GM18907 (cell line): ENCODE measurements around the gene PIGL.
"Not testable (repeated sequence)": the region's sequence is repeated elsewhere in the genome, so short reads cannot be mapped to it uniquely, and the experiment has no call there.

ENCODE experiments used
- ATAC-seq: cut with Tn5 transposase; IDR thresholded peaks from one replicate; pipeline ENCODE4 v1.9.1; 2021; ENCODE audit warnings: mild to moderate bottlenecking, moderate library complexity; ENCODE audit not compliant: unreplicated experiment

The PIGL gene

GRCh38 chr17:16304830-16305229 lies 87.8 kb downstream of the PIGL start:
- no peak for ATAC-seq

GRCh38 chr17:16306211-16306610 lies 89.2 kb downstream of the PIGL start:
- no peak for ATAC-seq

- not testable (repeated sequence) for ATAC-seq
These were observed 95.1 kb downstream of the PIGL start for GRCh38 chr17:16312061-16312460.

GRCh38 chr17:16313139-16314090 lies 96.4 kb downstream of the PIGL start:
- no peak for ATAC-seq

- no peak for ATAC-seq
These were observed 97.2 kb downstream of the PIGL start for GRCh38 chr17:16314189-16314588.

- no peak for ATAC-seq
These were observed 97.8 kb downstream of the PIGL start for GRCh38 chr17:16314859-16315258.

- ATAC-seq: no peak
These were observed 103.0 kb downstream of the PIGL start for GRCh38 chr17:16319969-16320368.

GRCh38 chr17:16322636-16323035 lies 105.6 kb downstream of the PIGL start:
- no peak for ATAC-seq

GRCh38 chr17:16325964-16326363 lies 109.0 kb downstream of the PIGL start:
- ATAC-seq: no peak

GRCh38 chr17:16327018-16327417 lies 110.0 kb downstream of the PIGL start:
- ATAC-seq: no peak

- ATAC-seq: no peak
These were observed 112.0 kb downstream of the PIGL start for GRCh38 chr17:16328997-16329396.

- no peak for ATAC-seq
These were observed 112.7 kb downstream of the PIGL start for GRCh38 chr17:16329519-16330271.

- no peak for ATAC-seq
These were observed 121.4 kb downstream of the PIGL start for GRCh38 chr17:16338391-16338790.

- no peak for ATAC-seq
These were observed 122.4 kb downstream of the PIGL start for GRCh38 chr17:16339402-16339801.

GRCh38 chr17:16339959-16340358 lies 122.9 kb downstream of the PIGL start:
- no peak for ATAC-seq

- ATAC-seq: no peak
These were observed 126.0 kb downstream of the PIGL start for GRCh38 chr17:16342979-16343378.

GRCh38 chr17:16343569-16343968 lies 126.6 kb downstream of the PIGL start:
- ATAC-seq: no peak

GRCh38 chr17:16345565-16345964 lies 128.6 kb downstream of the PIGL start:
- ATAC-seq: no peak

- no peak for ATAC-seq
These were observed 129.8 kb downstream of the PIGL start for GRCh38 chr17:16346721-16347271.

- ATAC-seq: no peak
These were observed 131.6 kb downstream of the PIGL start for GRCh38 chr17:16348586-16348985.

- ATAC-seq: no peak
These were observed 132.4 kb downstream of the PIGL start for GRCh38 chr17:16349431-16349830.

- ATAC-seq: no peak
These were observed 134.8 kb downstream of the PIGL start for GRCh38 chr17:16351831-16352230.
